OCI-LY1 (cell line): Measurements from ENCODE around the gene PVALB.

Experiments used
- H2AFZ ChIP-seq: fragments of 200-600 bp; sonication (generic), shearing (Covaris generic); 2 replicates; pipeline ENCODE4 v1.6.0; 2014; ENCODE audit warnings: antibody characterized with exemption, mild to moderate bottlenecking, low read length
- H3F3A ChIP-seq: fragments of 200-600 bp; sonication (generic), shearing (Covaris generic); 2 replicates; pipeline ENCODE4 v1.6.0; 2014; ENCODE audit warnings: mild to moderate bottlenecking, antibody characterized with exemption, low read length, moderate library complexity; ENCODE audit not compliant: insufficient read depth
- H3K27ac ChIP-seq: fragments of 200-600 bp; sonication (generic); 2 replicates; pipeline ENCODE4 v1.5.1; 2014; ENCODE audit warnings: low read length, mixed run types, mild to moderate bottlenecking, low read depth; ENCODE audit not compliant: poor library complexity, severe bottlenecking
- H3K27me3 ChIP-seq: fragments of 200-600 bp; sonication (generic); 2 replicates; pipeline ENCODE4 v1.6.0; 2014; ENCODE audit warnings: antibody characterized with exemption, mild to moderate bottlenecking, low read length, moderate library complexity; ENCODE audit not compliant: insufficient read depth
- H3K36me3 ChIP-seq: fragments of 200-600 bp; sonication (generic); 2 replicates; pipeline ENCODE4 v1.6.1; 2014; ENCODE audit warnings: mild to moderate bottlenecking, antibody characterized with exemption, low read length, moderate library complexity, mixed read lengths; ENCODE audit not compliant: insufficient read depth
- H3K4me1 ChIP-seq: fragments of 200-600 bp; sonication (generic); 2 replicates; pipeline ENCODE4 v1.5.1; 2014; ENCODE audit warnings: mild to moderate bottlenecking, low read length, moderate library complexity; ENCODE audit not compliant: insufficient read depth, severe bottlenecking
- H3K4me2 ChIP-seq: fragments of 200-600 bp; sonication (generic), shearing (Covaris generic); 2 replicates; pipeline ENCODE4 v1.6.1; 2014; ENCODE audit warnings: low read length
- H3K4me3 ChIP-seq: fragments of 200-600 bp; sonication (generic); 2 replicates; pipeline ENCODE4 v1.5.1; 2014; ENCODE audit warnings: low read length, low read depth, mild to moderate bottlenecking, mixed read lengths; ENCODE audit not compliant: poor library complexity, severe bottlenecking
- H3K79me2 ChIP-seq: fragments of 200-600 bp; shearing (Covaris generic); 2 replicates; pipeline ENCODE4 v1.6.1; 2016; ENCODE audit warnings: mixed run types, low read length, mixed read lengths; ENCODE audit not compliant: insufficient read depth
- H3K9ac ChIP-seq: fragments of 200-600 bp; sonication (generic), shearing (Covaris generic); 2 replicates; pipeline ENCODE4 v1.6.1; 2014; ENCODE audit warnings: mild to moderate bottlenecking, low read length, mixed read lengths
- H3K9me2 ChIP-seq: fragments of 200-600 bp; sonication (generic), shearing (Covaris generic); 2 replicates; pipeline ENCODE4 v1.6.1; 2014; ENCODE audit warnings: low read depth, mild to moderate bottlenecking, low read length, mixed read lengths
- H3K9me3 ChIP-seq: fragments of 200-600 bp; shearing (Covaris generic); 2 replicates; pipeline ENCODE4 v1.6.1; 2014; ENCODE audit warnings: low read length, mixed read lengths
- H4K20me1 ChIP-seq: fragments of 200-600 bp; sonication (generic), shearing (Covaris generic); 2 replicates; pipeline ENCODE4 v1.6.0; 2016; ENCODE audit warnings: mild to moderate bottlenecking, low read length; ENCODE audit not compliant: insufficient read depth
- CTCF ChIP-seq: fragments of 200-600 bp; sonication (generic), shearing (Covaris generic); IDR thresholded peaks from 2 replicates; pipeline ENCODE4 v1.5.1; 2017; ENCODE audit warnings: mild to moderate bottlenecking, antibody characterized with exemption, low read length, moderate library complexity, mixed read lengths
- EZH2 ChIP-seq: fragments of 200-600 bp; sonication (generic), shearing (Covaris generic); IDR thresholded peaks from 2 replicates; pipeline ENCODE4 v1.8.0; 2017; ENCODE audit warnings: borderline replicate concordance, mixed run types, mild to moderate bottlenecking, antibody characterized with exemption, low read length, moderate library complexity, mixed read lengths

The PVALB gene

GRCh38 chr22:36852056-36852973, 35.5 kb upstream of the PVALB start:
- no peak overlapping the region for H3K4me2 ChIP-seq

GRCh38 chr22:36850682-36851081, 33.8 kb upstream of the PVALB start:
- no peak overlapping the region for H3K4me2 ChIP-seq

More at GRCh38 chr22:36852056-36852973, 35.5 kb upstream of the PVALB start:
- no peaks in the 10 kb centered on the region for H3F3A ChIP-seq
- H3K4me3 ChIP-seq, result no peak overlapping the region
- H3K36me3 ChIP-seq, result no peaks in the 10 kb centered on the region; the same call in 1 of the 2 replicates
- H3K4me1 ChIP-seq, result no peaks in the 10 kb centered on the region
- no peaks in the 10 kb centered on the region for H3K27me3 ChIP-seq
- H3K79me2 ChIP-seq, result no peaks in the 10 kb centered on the region
- no peaks in the 10 kb centered on the region for H4K20me1 ChIP-seq
- TF ChIP-seq CTCF, result no peak
- no peak for TF ChIP-seq EZH2
- no peaks in the 10 kb centered on the region for H3K9me2 ChIP-seq
- no peak overlapping the region for H3K27ac ChIP-seq
- no peak overlapping the region for H3K9ac ChIP-seq
- H2AFZ ChIP-seq, result no peak overlapping the region
- 0 out of 2 replicates have a peak, but pooled peaks cover 5% of the 10 kb centered on the region for H3K9me3 ChIP-seq

GRCh38 chr22:36850056-36850455, 33.2 kb upstream of the PVALB start:
- no peak overlapping the region for H3K4me3 ChIP-seq
- H3K4me1 ChIP-seq, result no peaks in the 10 kb centered on the region
- no peak overlapping the region for H3K9ac ChIP-seq
- H3K79me2 ChIP-seq, result no peaks in the 10 kb centered on the region
- 0 out of 2 replicates have a peak, but pooled peaks cover 5% of the 10 kb centered on the region for H3K9me3 ChIP-seq
- H3K36me3 ChIP-seq, result no peaks in the 10 kb centered on the region; the same call in 1 of the 2 replicates
- H4K20me1 ChIP-seq, result no peaks in the 10 kb centered on the region
- no peaks in the 10 kb centered on the region for H3K27me3 ChIP-seq
- H3K9me2 ChIP-seq, result no peaks in the 10 kb centered on the region
- no peak for TF ChIP-seq EZH2
- TF ChIP-seq CTCF, result no peak
- H3K4me2 ChIP-seq, result no peak overlapping the region
- no peak overlapping the region for H3K27ac ChIP-seq
- no peaks in the 10 kb centered on the region for H3F3A ChIP-seq
- H2AFZ ChIP-seq, result no peak overlapping the region

More at GRCh38 chr22:36850682-36851081, 33.8 kb upstream of the PVALB start:
- Histone ChIP-seq H3F3A (no peaks in the 10 kb centered on the region), H3K27me3 (no peaks in the 10 kb centered on the region), H3K4me3 (no peak overlapping the region), H3K27ac (no peak overlapping the region), H3K9ac (no peak overlapping the region), H4K20me1 (no peaks in the 10 kb centered on the region), H3K9me3 (0 out of 2 replicates have a peak, but pooled peaks cover 5% of the 10 kb centered on the region), H3K79me2 (no peaks in the 10 kb centered on the region), H2AFZ (no peak overlapping the region), H3K36me3 (no peaks in the 10 kb centered on the region; the same call in 1 of the 2 replicates), H3K9me2 (no peaks in the 10 kb centered on the region), H3K4me1 (no peaks in the 10 kb centered on the region)
- TF ChIP-seq EZH2, result no peak
- TF ChIP-seq CTCF, result no peak
